Measurements from ENCODE around the gene ZNF555.

DNA sequence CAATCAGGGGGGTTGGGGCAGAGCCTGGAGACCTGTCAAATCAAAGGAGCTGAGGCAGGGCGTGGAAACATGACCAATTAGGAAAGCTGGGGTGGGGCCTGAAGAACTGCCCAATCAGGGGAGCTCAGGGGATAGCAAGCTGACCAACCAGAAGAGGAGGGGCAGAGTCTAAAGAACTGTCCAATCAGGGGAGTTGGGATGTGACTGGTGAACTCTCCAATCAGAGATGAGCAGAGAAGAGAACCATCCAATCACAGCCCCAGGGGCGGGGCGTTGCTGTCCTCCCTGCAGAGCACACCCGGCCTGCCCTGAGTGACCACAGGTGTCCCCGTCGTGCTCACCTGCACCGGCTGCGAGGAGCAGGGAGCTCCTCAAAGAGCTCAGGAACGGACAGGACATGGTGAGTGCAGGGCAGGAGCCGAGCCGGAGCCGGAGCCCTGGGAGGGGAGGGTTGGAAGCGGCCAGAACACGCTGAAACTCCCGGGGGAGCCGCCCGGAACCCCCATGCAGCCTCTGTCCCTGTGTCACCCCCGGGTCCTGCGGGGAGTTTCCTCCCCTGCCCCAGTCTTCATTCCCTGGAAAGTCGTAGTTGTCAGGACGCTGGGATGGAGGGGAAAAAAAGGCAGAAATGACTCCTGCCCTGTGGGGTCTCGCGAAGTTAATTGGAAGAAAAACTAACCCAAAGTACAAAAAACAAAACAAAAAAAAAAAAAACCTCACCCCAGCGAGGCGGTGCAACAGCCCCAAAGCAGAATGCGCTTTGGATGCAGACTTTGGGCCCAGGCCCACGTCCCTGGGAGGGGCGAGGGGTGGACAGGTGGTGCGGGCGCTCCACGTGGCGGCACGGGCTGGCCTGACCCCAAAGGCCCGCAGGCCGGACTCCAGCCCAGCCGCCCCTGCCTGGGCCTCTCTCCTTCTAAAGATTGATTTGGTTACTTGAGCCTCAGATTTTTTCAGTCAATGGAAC lies 26.0 kb downstream of the ZNF555 start, which contains the start of gene ZNF556:
- TF ChIP-seq ZNF567 (CRISPR knock-in tag; IDR thresholded peaks at IDR 0.05; ENCODE audit: borderline replicate concordance): no peak
- TF ChIP-seq, protein P1, sequence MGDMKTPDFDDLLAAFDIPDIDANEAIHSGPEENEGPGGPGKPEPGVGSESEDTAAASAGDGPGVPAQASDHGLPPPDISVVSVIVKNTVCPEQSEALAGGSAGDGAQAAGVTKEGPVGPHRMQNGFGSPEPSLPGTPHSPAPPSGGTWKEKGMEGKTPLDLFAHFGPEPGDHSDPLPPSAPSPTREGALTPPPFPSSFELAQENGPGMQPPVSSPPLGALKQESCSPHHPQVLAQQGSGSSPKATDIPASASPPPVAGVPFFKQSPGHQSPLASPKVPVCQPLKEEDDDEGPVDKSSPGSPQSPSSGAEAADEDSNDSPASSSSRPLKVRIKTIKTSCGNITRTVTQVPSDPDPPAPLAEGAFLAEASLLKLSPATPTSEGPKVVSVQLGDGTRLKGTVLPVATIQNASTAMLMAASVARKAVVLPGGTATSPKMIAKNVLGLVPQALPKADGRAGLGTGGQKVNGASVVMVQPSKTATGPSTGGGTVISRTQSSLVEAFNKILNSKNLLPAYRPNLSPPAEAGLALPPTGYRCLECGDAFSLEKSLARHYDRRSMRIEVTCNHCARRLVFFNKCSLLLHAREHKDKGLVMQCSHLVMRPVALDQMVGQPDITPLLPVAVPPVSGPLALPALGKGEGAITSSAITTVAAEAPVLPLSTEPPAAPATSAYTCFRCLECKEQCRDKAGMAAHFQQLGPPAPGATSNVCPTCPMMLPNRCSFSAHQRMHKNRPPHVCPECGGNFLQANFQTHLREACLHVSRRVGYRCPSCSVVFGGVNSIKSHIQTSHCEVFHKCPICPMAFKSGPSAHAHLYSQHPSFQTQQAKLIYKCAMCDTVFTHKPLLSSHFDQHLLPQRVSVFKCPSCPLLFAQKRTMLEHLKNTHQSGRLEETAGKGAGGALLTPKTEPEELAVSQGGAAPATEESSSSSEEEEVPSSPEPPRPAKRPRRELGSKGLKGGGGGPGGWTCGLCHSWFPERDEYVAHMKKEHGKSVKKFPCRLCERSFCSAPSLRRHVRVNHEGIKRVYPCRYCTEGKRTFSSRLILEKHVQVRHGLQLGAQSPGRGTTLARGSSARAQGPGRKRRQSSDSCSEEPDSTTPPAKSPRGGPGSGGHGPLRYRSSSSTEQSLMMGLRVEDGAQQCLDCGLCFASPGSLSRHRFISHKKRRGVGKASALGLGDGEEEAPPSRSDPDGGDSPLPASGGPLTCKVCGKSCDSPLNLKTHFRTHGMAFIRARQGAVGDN (CRISPR knock-in tag; IDR thresholded peaks at IDR 0.05): peak; percentile 85
- TF ChIP-seq, protein P2, sequence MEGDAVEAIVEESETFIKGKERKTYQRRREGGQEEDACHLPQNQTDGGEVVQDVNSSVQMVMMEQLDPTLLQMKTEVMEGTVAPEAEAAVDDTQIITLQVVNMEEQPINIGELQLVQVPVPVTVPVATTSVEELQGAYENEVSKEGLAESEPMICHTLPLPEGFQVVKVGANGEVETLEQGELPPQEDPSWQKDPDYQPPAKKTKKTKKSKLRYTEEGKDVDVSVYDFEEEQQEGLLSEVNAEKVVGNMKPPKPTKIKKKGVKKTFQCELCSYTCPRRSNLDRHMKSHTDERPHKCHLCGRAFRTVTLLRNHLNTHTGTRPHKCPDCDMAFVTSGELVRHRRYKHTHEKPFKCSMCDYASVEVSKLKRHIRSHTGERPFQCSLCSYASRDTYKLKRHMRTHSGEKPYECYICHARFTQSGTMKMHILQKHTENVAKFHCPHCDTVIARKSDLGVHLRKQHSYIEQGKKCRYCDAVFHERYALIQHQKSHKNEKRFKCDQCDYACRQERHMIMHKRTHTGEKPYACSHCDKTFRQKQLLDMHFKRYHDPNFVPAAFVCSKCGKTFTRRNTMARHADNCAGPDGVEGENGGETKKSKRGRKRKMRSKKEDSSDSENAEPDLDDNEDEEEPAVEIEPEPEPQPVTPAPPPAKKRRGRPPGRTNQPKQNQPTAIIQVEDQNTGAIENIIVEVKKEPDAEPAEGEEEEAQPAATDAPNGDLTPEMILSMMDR (CRISPR knock-in tag; IDR thresholded peaks at IDR 0.05): peak; percentile 25
- no peak for TF ChIP-seq ZNF383 (CRISPR knock-in tag; IDR thresholded peaks at IDR 0.05; ENCODE audit: borderline replicate concordance)
- TF ChIP-seq, protein P3, sequence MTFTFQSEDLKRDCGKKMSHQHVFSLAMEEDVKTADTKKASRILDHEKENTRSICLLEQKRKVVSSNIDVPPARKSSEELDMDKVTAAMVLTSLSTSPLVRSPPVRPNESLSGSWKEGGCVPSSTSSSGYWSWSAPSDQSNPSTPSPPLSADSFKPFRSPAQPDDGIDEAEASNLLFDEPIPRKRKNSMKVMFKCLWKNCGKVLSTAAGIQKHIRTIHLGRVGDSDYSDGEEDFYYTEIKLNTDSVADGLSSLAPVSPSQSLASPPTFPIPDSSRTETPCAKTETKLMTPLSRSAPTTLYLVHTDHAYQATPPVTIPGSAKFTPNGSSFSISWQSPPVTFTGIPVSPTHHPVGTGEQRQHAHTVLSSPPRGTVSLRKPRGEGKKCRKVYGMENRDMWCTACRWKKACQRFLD (CRISPR knock-in tag; IDR thresholded peaks at IDR 0.05; ENCODE audit: borderline replicate concordance): peak; percentile 61; the same call in 1 of the 2 replicates
- TF ChIP-seq PRPF4 (IDR thresholded peaks at IDR 0.05; ENCODE audit: low read depth, low read length, poor library complexity, severe bottlenecking): no peak
- TF ChIP-seq POLR2AphosphoS5 (IDR thresholded peaks at IDR 0.05; ENCODE audit: low read depth, low read length): peak; percentile 99
- 0 out of 2 replicates have a peak, but pooled peaks have one; percentile 11 for TF ChIP-seq ZZZ3 (CRISPR knock-in tag; IDR thresholded peaks at IDR 0.05; ENCODE audit: borderline replicate concordance)
